Caco-2 (cell line): ENCODE data around the gene CEND1. TPM values are rescaled to one million over a fixed set of nuclear protein-coding genes. Genes with fewer than 3 reads are reported as not detected.

Experiments used
- BruUV-seq: library from RNA; stranded (reverse); fragments of 400-500 nt; replicated peaks from 2 replicates; lab custom pipeline; 2021; lab: Mats Ljungman, UMichigan
- CTCF ChIA-PET: fragments of 300-600 bp; sonication (Branson Sonifier 250); formaldehyde crosslinking; loops from one replicate; lab custom pipeline; 2022; ENCODE audit warnings: antibody characterized with exemption; lab: Charles Lee
- POLR2A ChIA-PET: fragments of 300-600 bp; sonication (Branson Sonifier 250); formaldehyde crosslinking; loops from one replicate; lab custom pipeline; 2022; ENCODE audit warnings: antibody characterized with exemption; lab: Charles Lee
- DNase-seq, 2 experiments: peaks; one replicate each; pipeline versions ENCODE4 v3.0.0 to v3.0.0-alpha.2; 2020 to 2022
- H3K27me3 ChIP-seq: replicated peaks from 2 replicates; pipeline ENCODE4 v1.6.0; 2011; ENCODE audit warnings: low read length; ENCODE audit not compliant: control insufficient read depth, insufficient read depth
- H3K36me3 ChIP-seq: 2 replicates; pipeline ENCODE4 v1.5.1; 2011; ENCODE audit warnings: low read length; ENCODE audit not compliant: control insufficient read depth, insufficient read depth
- H3K4me1 ChIP-seq: fragments of 250-450 bp; sonication (Bioruptor Pico); 2 replicates; pipeline ENCODE4 v1.5.1; 2020; ENCODE audit warnings: mild to moderate bottlenecking
- H3K4me3 ChIP-seq: 2 replicates; pipeline ENCODE4 v1.5.1; 2011; ENCODE audit warnings: low read depth, mild to moderate bottlenecking, control low read depth, low read length
- H3K9me3 ChIP-seq: fragments of 250-450 bp; sonication (Bioruptor Pico); 2 replicates; pipeline ENCODE4 v1.5.1; 2020; ENCODE audit warnings: mild to moderate bottlenecking, moderate library complexity
- H3K27ac Mint-ChIP-seq: one replicate; pipeline ENCODE4 v1.8.0; 2022; ENCODE audit warnings: mixed read lengths; ENCODE audit not compliant: unreplicated experiment
- H3K27me3 Mint-ChIP-seq: one replicate; pipeline ENCODE4 v1.8.0; 2022; ENCODE audit warnings: mixed read lengths; ENCODE audit not compliant: insufficient read depth, unreplicated experiment
- H3K36me3 Mint-ChIP-seq: one replicate; pipeline ENCODE4 v1.8.0; 2022; ENCODE audit warnings: mild to moderate bottlenecking, mixed read lengths; ENCODE audit not compliant: insufficient read depth, unreplicated experiment
- H3K4me1 Mint-ChIP-seq: one replicate; pipeline ENCODE4 v1.8.0; 2022; ENCODE audit warnings: low read depth, mixed read lengths; ENCODE audit not compliant: unreplicated experiment
- H3K4me3 Mint-ChIP-seq: one replicate; pipeline ENCODE4 v1.8.0; 2022; ENCODE audit warnings: mild to moderate bottlenecking, moderate library complexity, mixed read lengths; ENCODE audit not compliant: unreplicated experiment
- H3K9me3 Mint-ChIP-seq: one replicate; pipeline ENCODE4 v1.8.0; 2022; ENCODE audit warnings: mixed read lengths; ENCODE audit not compliant: unreplicated experiment
- CTCF ChIP-seq, 2 experiments: fragments of 200-600 bp in 1 of 2; IDR thresholded peaks; 1 replicate in 1 of 2; 2 replicates in 1 of 2; pipeline versions ENCODE4 v1.5.1 to v1.8.0; 2011 to 2022; ENCODE audit warnings: antibody characterized with exemption in 1 of 2, control low read depth in 1 of 2, inconsistent platforms in 1 of 2, low read depth in 1 of 2, low read length in 1 of 2, mild to moderate bottlenecking in 1 of 2, moderate library complexity in 1 of 2; ENCODE audit not compliant: insufficient read depth in 1 of 2, severe bottlenecking in 1 of 2, unreplicated experiment in 1 of 2
- intact Hi-C: fragments of 100-400 bp; cut with micrococcal nuclease; formaldehyde crosslinking; loops from one replicate; pipeline ENCODE4 v1.10.0; 2022; ENCODE audit not compliant: unreplicated experiment
- total RNA-seq: library from RNA; stranded (reverse); gene quantifications from 2 replicates; pipeline ENCODE4 v1.2.3, GENCODE V29; 2022

The CEND1 gene
- total RNA-seq, 1 experiment from 2014 or later, result not detected

DNA sequence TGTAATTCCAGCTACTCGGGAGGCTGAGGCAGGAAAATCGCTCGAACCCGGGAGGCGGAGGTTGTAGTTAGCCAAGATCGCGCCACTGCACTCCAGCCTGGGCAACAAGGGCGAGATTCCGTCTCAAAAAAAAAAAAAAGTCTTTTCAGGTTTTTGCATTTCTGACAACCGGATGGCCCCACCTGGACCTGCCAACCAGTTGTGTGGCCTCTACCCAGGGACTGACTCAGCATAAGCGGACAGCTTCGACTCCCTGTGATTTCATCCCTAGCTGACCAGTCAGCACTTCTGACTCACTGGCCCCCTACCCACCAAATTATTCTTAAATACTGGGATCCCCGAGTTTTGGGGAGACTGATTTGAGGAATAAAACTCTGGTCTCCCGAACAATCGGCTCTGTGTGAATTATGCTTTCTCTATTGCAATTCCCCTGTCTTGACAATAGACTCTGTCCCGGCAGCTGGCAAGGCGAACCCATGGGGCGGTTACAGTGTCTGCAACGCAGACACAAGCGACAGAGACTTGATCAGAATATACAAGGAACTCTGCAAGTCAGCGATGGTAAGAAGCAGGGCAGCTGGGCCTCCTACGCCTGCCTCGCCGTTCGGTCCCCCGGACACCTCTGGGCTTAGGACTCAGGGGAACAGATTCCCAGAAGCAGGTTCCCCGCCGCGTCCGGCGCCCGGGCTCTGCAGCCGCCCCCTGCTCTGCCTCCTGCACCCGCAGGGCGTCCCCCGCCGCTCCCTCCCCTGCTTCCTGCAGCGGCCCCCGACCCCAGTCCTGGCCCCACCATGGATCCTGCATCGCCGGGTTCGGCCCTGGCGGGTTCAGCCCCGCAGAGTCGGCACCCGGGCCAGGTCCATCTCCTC, 43.4 kb downstream of the CEND1 start:
- Mint-ChIP-seq H3K36me3 (peaks cover 13% of the 10 kb centered on the region), H3K4me3 (peak overlapping the region; percentile 93), H3K4me1 (peaks cover 7% of the 10 kb centered on the region), H3K27me3 (no peaks in the 10 kb centered on the region), H3K27ac (peak overlapping the region; percentile 81), H3K9me3 (no peaks in the 10 kb centered on the region)
- Histone ChIP-seq H3K4me3 (peak overlapping the region; percentile 96), H3K27me3 (no peaks in the 10 kb centered on the region), H3K9me3 (no peaks in the 10 kb centered on the region), H3K4me1 (peaks cover 36% of the 10 kb centered on the region), H3K36me3 (no peaks in the 10 kb centered on the region; the same call in 1 of the 2 replicates)
- intact Hi-C loops, result loop anchor here (1.0 kb wide), 1 partner anchor 8 kb away; no protein-coding TSS in a partner anchor
- ChIA-PET POLR2A (interaction anchor here (0.6 to 2.1 kb wide), 7 partner anchors 16 to 133 kb away, joined by 3 to 9 read pairs (median 4); partner anchors contain the start of genes DEAF1 and TMEM80), CTCF (interaction anchor here (0.7 kb wide), 1 partner anchor 40 kb away, joined by 3 read pairs; no protein-coding TSS in a partner anchor)
- TF ChIP-seq CTCF (IDR thresholded peaks at IDR 0.05; ENCODE audit: insufficient read depth in 1 of 2, low read depth in 1 of 2, low read length in 1 of 2, severe bottlenecking in 1 of 2, unreplicated experiment in 1 of 2), result no peak
- BruUV-seq, result TSS peak; percentile 55
- no peak for DNase-seq

DNA sequence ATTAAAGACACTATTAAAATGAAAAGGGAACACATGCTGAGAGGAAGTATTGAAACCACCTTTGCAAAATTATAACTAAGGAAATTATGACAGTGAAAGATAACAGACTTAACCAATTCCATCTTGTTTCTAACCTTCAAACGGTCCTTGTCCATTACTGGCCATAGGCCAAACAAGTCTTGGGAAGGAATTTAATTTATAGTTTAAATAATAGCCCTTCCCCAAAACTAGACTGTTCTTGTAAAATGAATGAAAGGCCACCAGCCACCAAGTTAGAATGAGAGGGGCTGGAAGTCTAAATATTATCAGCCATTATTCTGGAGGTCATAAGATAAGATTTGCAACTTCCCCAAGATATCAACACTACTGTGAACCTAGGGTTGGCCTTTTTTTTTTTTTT, 44.5 kb downstream of the CEND1 start:
- TSS peak; percentile 46 for BruUV-seq

More for the DNA sequence above, 44.5 kb downstream of the CEND1 start:
- Mint-ChIP-seq H3K9me3 (no peaks in the 10 kb centered on the region), H3K36me3 (peaks cover 6% of the 10 kb centered on the region), H3K4me1 (peaks cover 7% of the 10 kb centered on the region), H3K4me3 (no peak overlapping the region), H3K27me3 (no peaks in the 10 kb centered on the region), H3K27ac (no peak overlapping the region)
- intact Hi-C loops, result no loop called here
- H3K4me3 ChIP-seq, result no peak overlapping the region
- no peak for TF ChIP-seq CTCF (IDR thresholded peaks at IDR 0.05; ENCODE audit: insufficient read depth in 1 of 2, low read depth in 1 of 2, low read length in 1 of 2, severe bottlenecking in 1 of 2, unreplicated experiment in 1 of 2)
- H3K9me3 ChIP-seq, result no peaks in the 10 kb centered on the region
- H3K27me3 ChIP-seq, result no peaks in the 10 kb centered on the region
- ChIA-PET CTCF (no interaction called here), POLR2A (interaction anchor here (0.7 kb wide), 2 partner anchors 9 to 31 kb away, joined by 6 to 8 read pairs; no protein-coding TSS in a partner anchor)
- no peak for DNase-seq
- no peaks in the 10 kb centered on the region for H3K36me3 ChIP-seq
- peaks cover 35% of the 10 kb centered on the region for H3K4me1 ChIP-seq
